OCI-LY3 (cell line): ENCODE data around the gene MTMR6.

Source experiments
- H2AFZ ChIP-seq: fragments of 200-600, 300-600 bp; shearing (Covaris generic); 2 replicates; pipeline ENCODE4 v1.6.0; 2014; ENCODE audit warnings: antibody characterized with exemption, low read depth, low read length
- H3K27ac ChIP-seq: fragments of 200-600, 300-600 bp; sonication (generic); 2 replicates; pipeline ENCODE4 v1.5.1; 2014; ENCODE audit warnings: mild to moderate bottlenecking, low read length, moderate library complexity, mixed read lengths
- H3K27me3 ChIP-seq: fragments of 200-600, 300-600 bp; sonication (generic); 2 replicates; pipeline ENCODE4 v1.6.1; 2014; ENCODE audit warnings: low read depth, low read length, mixed read lengths
- H3K36me3 ChIP-seq: fragments of 200-600, 300-600 bp; sonication (generic); replicated peaks from 2 replicates; pipeline ENCODE3; 2014; ENCODE audit warnings: low read depth, low read length, mixed read lengths
- H3K4me1 ChIP-seq: fragments of 300-600, 200-600 bp; sonication (generic); 2 replicates; pipeline ENCODE4 v1.6.1; 2014; ENCODE audit warnings: low read length, mixed read lengths
- H3K4me2 ChIP-seq: fragments of 200-600, 300-600 bp; sonication (generic); 2 replicates; pipeline ENCODE4 v1.6.1; 2014; ENCODE audit warnings: low read length, mixed read lengths
- H3K4me3 ChIP-seq: fragments of 300-600, 200-600 bp; sonication (generic); 2 replicates; pipeline ENCODE4 v1.5.1; 2014; ENCODE audit warnings: antibody characterized with exemption, mild to moderate bottlenecking, low read length, moderate library complexity
- H3K79me2 ChIP-seq: fragments of 300-600, 200-600 bp; shearing (Covaris generic); 2 replicates; pipeline ENCODE4 v1.6.1; 2014; ENCODE audit warnings: mild to moderate bottlenecking, low read length, mixed read lengths
- H3K9ac ChIP-seq: fragments of 300-600, 200-600 bp; shearing (Covaris generic); 2 replicates; pipeline ENCODE4 v1.6.0; 2014; ENCODE audit warnings: mild to moderate bottlenecking, low read length, moderate library complexity
- H3K9me3 ChIP-seq: fragments of 200-600, 300-600 bp; shearing (Covaris generic); 2 replicates; pipeline ENCODE4 v1.6.1; 2014; ENCODE audit warnings: low read length, mixed read lengths; ENCODE audit not compliant: insufficient read depth
- H4K20me1 ChIP-seq: fragments of 200-600, 300-600 bp; sonication (generic); 2 replicates; pipeline ENCODE4 v1.6.1; 2016; ENCODE audit warnings: low read length, mixed read lengths; ENCODE audit not compliant: insufficient read depth
- CTCF ChIP-seq: fragments of 200-600, 300-600 bp; sonication (generic); IDR thresholded peaks from 2 replicates; pipeline ENCODE4 v1.5.1; 2014; ENCODE audit warnings: antibody characterized with exemption, low read length, low read depth
- EZH2phosphoT487 ChIP-seq: fragments of 200-600 bp; shearing (Covaris generic); IDR thresholded peaks from 2 replicates; pipeline ENCODE4 v1.6.1; 2018; ENCODE audit warnings: antibody characterized with exemption, mixed run types, low read depth

MTMR6 gene

GRCh38 chr13:25233861-25234260, 53.4 kb downstream of the MTMR6 start:
- Histone ChIP-seq H3K27ac (no peak overlapping the region), H3K79me2 (no peaks in the 10 kb centered on the region), H3K9me3 (no peaks in the 10 kb centered on the region), H3K9ac (no peak overlapping the region), H4K20me1 (no peaks in the 10 kb centered on the region), H3K36me3 (no peaks in the 10 kb centered on the region), H3K4me2 (no peak overlapping the region), H3K4me1 (peaks cover 34% of the 10 kb centered on the region), H3K4me3 (no peak overlapping the region), H3K27me3 (no peaks in the 10 kb centered on the region), H2AFZ (no peak overlapping the region)
- TF ChIP-seq EZH2phosphoT487 (no peak), CTCF (no peak)

DNA sequence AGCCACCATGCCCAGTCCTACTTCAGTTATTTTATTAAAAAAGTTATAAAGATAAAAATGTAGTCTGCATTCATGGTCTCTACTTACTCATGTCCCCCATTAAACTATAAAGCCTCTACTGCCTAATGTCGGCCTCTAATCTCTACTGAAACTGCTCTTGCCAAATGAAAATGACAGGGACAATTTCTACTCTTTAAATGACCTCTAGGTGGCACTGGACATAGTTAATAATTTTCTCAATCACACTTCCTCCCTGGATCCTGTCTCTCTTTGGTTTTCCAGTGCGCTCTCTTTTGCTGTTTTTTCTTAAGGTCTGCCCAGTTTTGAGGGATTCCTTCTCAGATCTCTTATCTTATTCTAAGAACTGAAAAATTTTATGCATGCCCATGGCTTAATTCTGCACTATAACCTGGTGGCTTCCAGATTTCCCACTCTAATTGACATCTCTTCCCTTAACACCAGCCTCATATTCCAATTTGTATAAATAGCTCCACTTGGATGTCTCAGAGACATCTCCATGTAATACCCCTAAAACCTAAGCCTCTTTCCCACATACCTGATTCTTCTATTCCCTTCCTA, 54.3 kb downstream of the MTMR6 start:
- Histone ChIP-seq H3K27ac (no peak overlapping the region), H3K4me3 (no peak overlapping the region), H3K4me2 (peak overlapping the region; percentile 45), H4K20me1 (no peaks in the 10 kb centered on the region), H2AFZ (0 out of 2 replicates have a peak overlapping the region, but pooled peaks have one; percentile 17), H3K9ac (no peak overlapping the region), H3K79me2 (no peaks in the 10 kb centered on the region), H3K9me3 (no peaks in the 10 kb centered on the region), H3K27me3 (no peaks in the 10 kb centered on the region), H3K36me3 (no peaks in the 10 kb centered on the region), H3K4me1 (peaks cover 33% of the 10 kb centered on the region)
- TF ChIP-seq EZH2phosphoT487 (no peak), CTCF (peak; percentile 84)

DNA sequence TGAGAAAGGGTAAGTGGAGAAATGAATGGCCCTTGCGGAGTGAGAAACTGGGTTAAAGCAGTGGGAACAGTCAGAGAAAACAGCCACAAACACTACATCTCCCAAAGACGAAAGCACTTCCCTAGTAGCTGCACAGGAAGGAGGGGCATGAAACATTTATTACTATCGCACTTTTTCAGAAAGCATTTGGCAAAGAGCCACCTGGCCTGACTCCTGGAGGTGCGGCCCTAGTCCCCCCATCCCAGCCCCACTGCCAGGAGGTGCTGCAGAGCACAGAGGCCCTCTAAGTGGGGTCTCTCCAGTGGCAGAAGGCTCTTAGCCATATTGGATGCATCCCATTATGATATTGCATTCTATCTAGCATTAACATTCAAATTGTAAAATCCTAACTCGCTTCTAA, 55.8 kb downstream of the MTMR6 start:
- no peak overlapping the region for H3K4me3 ChIP-seq
- no peak overlapping the region for H3K27ac ChIP-seq
- H3K4me1 ChIP-seq = peaks cover 18% of the 10 kb centered on the region
- H2AFZ ChIP-seq = no peak overlapping the region
- no peak for TF ChIP-seq CTCF
- TF ChIP-seq EZH2phosphoT487 = no peak
- H3K4me2 ChIP-seq = no peak overlapping the region
- H3K79me2 ChIP-seq = no peaks in the 10 kb centered on the region
- no peaks in the 10 kb centered on the region for H3K36me3 ChIP-seq
- no peaks in the 10 kb centered on the region for H3K27me3 ChIP-seq
- H3K9me3 ChIP-seq = no peaks in the 10 kb centered on the region
- no peaks in the 10 kb centered on the region for H4K20me1 ChIP-seq
- H3K9ac ChIP-seq = no peak overlapping the region

DNA sequence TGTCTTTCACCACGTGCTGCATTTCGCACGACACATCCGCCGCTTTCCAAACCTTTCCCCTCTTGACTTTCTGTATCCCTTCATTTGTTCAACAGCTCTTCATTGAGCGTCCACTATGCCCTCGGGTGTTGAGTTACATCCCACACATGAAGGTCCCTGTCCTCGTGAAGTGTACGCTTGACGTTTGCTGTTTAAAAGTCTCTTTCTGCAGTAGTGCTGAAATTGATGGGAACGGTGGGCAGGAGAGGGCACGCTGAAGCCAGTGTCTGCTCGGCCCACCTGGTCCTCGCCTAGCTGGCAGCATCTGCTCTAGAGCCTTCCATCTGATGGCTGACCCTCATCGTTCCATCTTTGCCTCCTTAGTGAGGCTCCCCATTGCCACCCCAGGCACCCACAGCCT, 59.6 kb downstream of the MTMR6 start:
- Histone ChIP-seq H3K4me1 (peaks cover 8% of the 10 kb centered on the region), H3K27ac (no peak overlapping the region), H4K20me1 (no peaks in the 10 kb centered on the region), H3K79me2 (no peaks in the 10 kb centered on the region), H3K9me3 (no peaks in the 10 kb centered on the region), H3K9ac (no peak overlapping the region), H3K36me3 (no peaks in the 10 kb centered on the region), H3K4me3 (no peak overlapping the region), H3K27me3 (no peaks in the 10 kb centered on the region), H2AFZ (no peak overlapping the region), H3K4me2 (no peak overlapping the region)
- TF ChIP-seq EZH2phosphoT487 = no peak
- TF ChIP-seq CTCF = no peak
